K562 (cell line): Measurements from ENCODE around the gene L3MBTL3. TPM values are rescaled to one million over a fixed set of nuclear protein-coding genes. Genes with fewer than 3 reads are reported as not detected.

Experiments
- ATAC-seq: fragments of 200-7000 bp; cut with Tn5 transposase; 3 replicates; pipeline ENCODE4 v1.9.1; 2020; ENCODE audit warnings: moderate library complexity
- BruUV-seq: library from RNA; stranded (reverse); fragments of 400-500 nt; replicated peaks from 2 replicates; lab custom pipeline; 2021; lab: Mats Ljungman, UMichigan
- CTCF ChIA-PET: fragments of 300-600 bp; formaldehyde crosslinking; extraction: SDS; loops from one replicate; lab custom pipeline; 2021; ENCODE audit warnings: low intra/inter-chr PET ratio; lab: Yijun Ruan, JAX
- POLR2A ChIA-PET: fragments of 300-600, 350-650 bp; sonication (Branson Sonifier 250); formaldehyde crosslinking; extraction: SDS; loops from one replicate; lab custom pipeline; 2021; ENCODE audit warnings: antibody characterized with exemption, inconsistent platforms; lab: Yijun Ruan, JAX
- DNase-seq, 4 experiments: peaks; one replicate each; pipeline versions ENCODE4 v3.0.0 to v3.0.0-alpha.2; 2011 to 2018; ENCODE audit warnings: low spot score in 3 of 4, mixed read lengths in 3 of 4; ENCODE audit errors: extremely low read depth in 1 of 4
- FAIRE-seq: peaks from 2 replicates; lab custom pipeline; 2011; peaks lifted over from hg19 to GRCh38; lab: Jason Lieb, UNC
- H2AFZ ChIP-seq: 2 replicates; pipeline ENCODE4 v1.6.0; 2011; ENCODE audit warnings: low read depth, low read length, control low read depth, inconsistent platforms
- H3K27ac ChIP-seq: fragments of 200-600 bp; 3 replicates; pipeline ENCODE4 v1.8.0; 2011; ENCODE audit warnings: low read depth, mild to moderate bottlenecking, control low read depth, inconsistent platforms, low read length, moderate library complexity, mixed read lengths; ENCODE audit errors: extremely low read depth
- H3K27me3 ChIP-seq, 2 experiments: fragments of 300-600 bp in 1 of 2; 2 replicates in 1 of 2; 3 replicates in 1 of 2; pipeline versions ENCODE4 v1.6.0 to v1.8.0; 2011; ENCODE audit warnings: inconsistent platforms in 2 of 2, low read length in 2 of 2, mild to moderate bottlenecking in 1 of 2, mixed read lengths in 1 of 2, moderate library complexity in 1 of 2; ENCODE audit not compliant: control insufficient read depth in 2 of 2, insufficient read depth in 2 of 2
- H3K36me3 ChIP-seq: fragments of 300-600 bp; 3 replicates; pipeline ENCODE4 v1.8.0; 2011; ENCODE audit warnings: mild to moderate bottlenecking, low read length, inconsistent platforms; ENCODE audit not compliant: control insufficient read depth, insufficient read depth
- H3K4me1 ChIP-seq, 2 experiments: fragments of 200-600 bp in 1 of 2; replicated peaks in 1 of 2; 2 replicates in 1 of 2; 3 replicates in 1 of 2; pipeline versions ENCODE4 v1.5.1 to v1.8.0; 2011; ENCODE audit warnings: inconsistent platforms in 2 of 2, low read length in 2 of 2, mild to moderate bottlenecking in 1 of 2, mixed read lengths in 1 of 2, moderate library complexity in 1 of 2; ENCODE audit not compliant: control insufficient read depth in 2 of 2, insufficient read depth in 2 of 2
- H3K4me2 ChIP-seq: 2 replicates; pipeline ENCODE4 v1.6.1; 2011; ENCODE audit warnings: low read length, control low read depth, inconsistent platforms, mixed read lengths; ENCODE audit not compliant: insufficient read depth
- H3K4me3 ChIP-seq: fragments of 200-600 bp; sonication (generic), shearing (Covaris generic); 2 replicates; pipeline ENCODE4 v1.5.1; 2016; ENCODE audit warnings: control low read depth, inconsistent platforms
- H3K79me2 ChIP-seq: fragments of 200-600 bp; 3 replicates; pipeline ENCODE4 v1.8.0; 2011; ENCODE audit warnings: low read length, inconsistent platforms; ENCODE audit not compliant: control insufficient read depth, insufficient read depth
- H3K9ac ChIP-seq, 2 experiments: 2 replicates each; pipeline versions ENCODE4 v1.6.0 to v1.6.1; 2011; ENCODE audit warnings: low read depth in 2 of 2, low read length in 2 of 2, control low read depth in 1 of 2, inconsistent platforms in 1 of 2, mild to moderate bottlenecking in 1 of 2, mixed read lengths in 1 of 2; ENCODE audit not compliant: insufficient read depth in 1 of 2
- H3K9me1 ChIP-seq: one replicate; pipeline ENCODE4 v1.6.0; 2011; ENCODE audit warnings: inconsistent platforms, mild to moderate bottlenecking, low read length, moderate library complexity; ENCODE audit not compliant: control insufficient read depth, insufficient read depth
- H3K9me3 ChIP-seq: replicated peaks from 2 replicates; pipeline ENCODE4 v1.5.1; 2011; ENCODE audit warnings: low read depth, low read length, inconsistent platforms; ENCODE audit not compliant: control insufficient read depth, insufficient read depth
- H4K20me1 ChIP-seq: replicated peaks from 2 replicates; pipeline ENCODE4 v1.6.1; 2011; ENCODE audit warnings: low read length, inconsistent platforms, mixed read lengths; ENCODE audit not compliant: control insufficient read depth, insufficient read depth
- BRD4 ChIP-seq: fragments of 200-600 bp; sonication (generic); IDR thresholded peaks from 2 replicates; pipeline ENCODE4 v1.6.1; 2017; ENCODE audit warnings: inconsistent platforms
- CHD7 ChIP-seq: fragments of 200-600 bp; sonication (generic); IDR thresholded peaks from one replicate; pipeline ENCODE4 v1.6.1; 2012; ENCODE audit warnings: mild to moderate bottlenecking, low read depth, low read length, inconsistent platforms
- FIP1L1 ChIP-seq: fragments of 200-400 bp; formaldehyde crosslinking; IDR thresholded peaks from 2 replicates; pipeline ENCODE4 v1.6.1; 2018; ENCODE audit warnings: mild to moderate bottlenecking, low read depth, low read length; ENCODE audit not compliant: poor library complexity, severe bottlenecking
- HMBOX1 ChIP-seq: sonication (generic); IDR thresholded peaks from 2 replicates; pipeline ENCODE4 v1.6.1; 2016
- ZBTB43 ChIP-seq: sonication (generic); formaldehyde crosslinking; IDR thresholded peaks from 2 replicates; pipeline ENCODE4 v1.8.0; 2023; ENCODE audit warnings: mild to moderate bottlenecking, missing genetic modification reagents
- ZNF124 ChIP-seq: sonication (generic); formaldehyde crosslinking; IDR thresholded peaks from 2 replicates; pipeline ENCODE4 v1.8.1; 2022; ENCODE audit warnings: missing genetic modification reagents
- ZNF3 ChIP-seq: fragments of 250-450 bp; sonication (Bioruptor Pico); IDR thresholded peaks from 2 replicates; pipeline ENCODE4 v1.5.0; 2021; ENCODE audit warnings: mild to moderate bottlenecking, moderate library complexity
- ZNF764 ChIP-seq: fragments of 250-450 bp; sonication (Bioruptor Pico); IDR thresholded peaks from 2 replicates; pipeline ENCODE4 v1.4.0; 2020; ENCODE audit warnings: low read depth, mild to moderate bottlenecking, moderate library complexity
- WGBS: fragments of 100-300 bp; shearing (Covaris generic); methylation state at CpG from one replicate; pipeline ENCODE4 v1.1.6; 2016; ENCODE audit warnings: low coverage, mixed read lengths; ENCODE audit not compliant: insufficient coverage; ENCODE audit errors: missing lambda C conversion rate; 5-methylcytosine and 5-hydroxymethylcytosine counted together
- in situ Hi-C: fragments of 300-500 bp; cut with MboI; formaldehyde crosslinking; loops from 4 replicates; pipeline ENCODE4 v1.15.0; 2018; ENCODE audit warnings: inconsistent platforms, mixed read lengths
- intact Hi-C: fragments of 100-400 bp; cut with micrococcal nuclease; formaldehyde crosslinking; loops from 2 replicates; pipeline ENCODE4 v1.14.2; 2022
- polyA plus RNA-seq, 8 experiments: library from polyadenylated mRNA; depleted of rRNA in 4 of 8; stranded (reverse) in 5 of 8; unstranded in 3 of 8; fragments of >200 nt; fragmentation: Nextera tagmentation in 2 of 8; fragmentation: Illumina TruSeq in 1 of 8; extraction: Ambion mirVana in 2 of 8; extraction: Trizol in 1 of 8; gene quantifications; 2 replicates each; pipeline versions ENCODE4 v1.2.1 to v1.2.3, GENCODE V29; 2011 to 2014; ENCODE audit warnings: inconsistent platforms in 1 of 8, missing spikeins in 1 of 8
- total RNA-seq, 7 experiments: library from RNA; depleted of rRNA in 6 of 7; stranded (reverse); fragments of >200 nt in 6 of 7; fragmentation: Illumina TruSeq in 2 of 7; extraction: Trizol in 2 of 7; gene quantifications; 2 replicates each; pipeline versions ENCODE4 v1.2.1 to v1.2.3, GENCODE V29; 2011 to 2021; ENCODE audit warnings: low replicate concordance in 1 of 7

L3MBTL3 gene
- total and polyA plus RNA-seq, 9 of the 15 experiments (the other 6 are each of a cell fraction or from before 2014, with no cell fraction given): 0.83 to 6.9 (median 5.4) TPM

GRCh38 chr6:129980821-129981220 lies 37.6 kb upstream of the L3MBTL3 start:
- H3K4me1 ChIP-seq: no peaks in the 10 kb centered on the region
- BruUV-seq: no TSS peak
- no peak overlapping the region for H3K9ac ChIP-seq
- H3K27ac ChIP-seq: no peak overlapping the region
- no peak for ATAC-seq
- ChIA-PET CTCF (interaction anchor here (1.1 to 1.2 kb wide), 2 partner anchors 87 to 383 kb away, joined by 3 to 4 read pairs; no protein-coding TSS in a partner anchor), POLR2A (no interaction called here)
- DNase-seq: no peak
- no peak for FAIRE-seq
- H3K4me3 ChIP-seq: no peak overlapping the region
- H3K9me1 ChIP-seq: no peaks in the 10 kb centered on the region
- H3K36me3 ChIP-seq: no peaks in the 10 kb centered on the region
- WGBS: 0% methylated on average over 1 of the region's 1 CpG
- no peaks in the 10 kb centered on the region for H3K79me2 ChIP-seq
- in situ Hi-C loops (no loop called here), intact Hi-C loops (loop anchor here (2.0 kb wide), 1 partner anchor 88 kb away; no protein-coding TSS in a partner anchor)
- no peaks in the 10 kb centered on the region for H4K20me1 ChIP-seq
- H3K9me3 ChIP-seq: no peaks in the 10 kb centered on the region
- H3K27me3 ChIP-seq: 0 out of 5 replicates have a peak, but pooled peaks cover 0 to 2% of the 10 kb centered on the region in 2 experiments
- no peak overlapping the region for H3K4me2 ChIP-seq
- no peak overlapping the region for H2AFZ ChIP-seq
- TF ChIP-seq ZBTB43 (CRISPR knock-in tag): no peak
- TF ChIP-seq FIP1L1: no peak
- no peak for TF ChIP-seq ZNF3 (CRISPR knock-in tag)
- TF ChIP-seq CHD7: no peak
- TF ChIP-seq ZNF764: no peak
- no peak for TF ChIP-seq BRD4
- no peak for TF ChIP-seq HMBOX1
- TF ChIP-seq ZNF124 (CRISPR knock-in tag): no peak
